CD4-positive, alpha-beta T cell (primary cell): ENCODE results near the gene SPNS3. TPM values are rescaled to one million over a fixed set of nuclear protein-coding genes. Genes with fewer than 3 reads are reported as not detected.

ENCODE experiments used
- ATAC-seq: fragments of 200-7000 bp; cut with Tn5 transposase; one replicate; pipeline ENCODE4 v1.10.0; 2022; ENCODE audit warnings: mild to moderate bottlenecking; ENCODE audit not compliant: poor library complexity
- CTCF ChIA-PET: fragments of 350-600 bp; sonication (Branson Sonifier 250); formaldehyde crosslinking; loops from one replicate; lab custom pipeline; 2021; ENCODE audit warnings: antibody characterized with exemption, inconsistent platforms; lab: Charles Lee
- POLR2A ChIA-PET: fragments of 350-600 bp; sonication (Branson Sonifier 250); formaldehyde crosslinking; loops from one replicate; lab custom pipeline; 2021; ENCODE audit warnings: antibody characterized with exemption, inconsistent platforms; lab: Charles Lee
- DNase-seq, 14 experiments: peaks; one replicate each; pipeline ENCODE4 v3.0.0-alpha.2; 2013 to 2020; ENCODE audit warnings: mixed read lengths in 2 of 14
- H3K27ac ChIP-seq, 2 donors: one replicate each; pipeline versions ENCODE4 v1.5.1 to v1.7.0; 2013; ENCODE audit warnings: low read length in 2 of 2, low read depth in 1 of 2, mild to moderate bottlenecking in 1 of 2
- H3K27me3 ChIP-seq, 2 experiments: 1 replicate in 1 of 2; 2 replicates in 1 of 2; pipeline versions ENCODE4 v1.6.1 to v1.7.0; 2013; ENCODE audit warnings: low read length in 2 of 2, control low read depth in 1 of 2, mild to moderate bottlenecking in 1 of 2, moderate library complexity in 1 of 2; ENCODE audit not compliant: insufficient read depth in 2 of 2, control insufficient read depth in 1 of 2
- H3K36me3 ChIP-seq: one replicate; pipeline ENCODE4 v1.6.1; 2013; ENCODE audit warnings: low read length, control low read depth; ENCODE audit not compliant: insufficient read depth
- H3K4me1 ChIP-seq: one replicate; pipeline ENCODE4 v1.6.1; 2013; ENCODE audit warnings: low read length, control low read depth; ENCODE audit not compliant: insufficient read depth
- H3K4me3 ChIP-seq: one replicate; pipeline ENCODE4 v1.5.1; 2013; ENCODE audit warnings: mild to moderate bottlenecking, low read length, moderate library complexity
- H3K9me3 ChIP-seq, 2 experiments: 1 replicate in 1 of 2; 2 replicates in 1 of 2; pipeline versions ENCODE4 v1.6.1 to v1.7.0; 2013; ENCODE audit warnings: low read length in 2 of 2, mild to moderate bottlenecking in 2 of 2, control low read depth in 1 of 2, moderate library complexity in 1 of 2; ENCODE audit not compliant: control insufficient read depth in 1 of 2, insufficient read depth in 1 of 2
- H3K27ac Mint-ChIP-seq: one replicate; pipeline ENCODE4 v1.8.0; 2020; ENCODE audit warnings: mixed read lengths
- H3K27me3 Mint-ChIP-seq: one replicate; pipeline ENCODE4 v1.8.0; 2021; ENCODE audit warnings: mixed read lengths
- H3K36me3 Mint-ChIP-seq: one replicate; pipeline ENCODE4 v1.8.0; 2021; ENCODE audit warnings: low read depth, mixed read lengths
- H3K4me1 Mint-ChIP-seq: one replicate; pipeline ENCODE4 v1.8.0; 2021; ENCODE audit warnings: low read depth, mixed read lengths
- H3K4me3 Mint-ChIP-seq: one replicate; pipeline ENCODE4 v1.8.0; 2020; ENCODE audit warnings: mild to moderate bottlenecking, mixed read lengths
- H3K9me3 Mint-ChIP-seq: one replicate; pipeline ENCODE4 v1.8.0; 2020; ENCODE audit warnings: mixed read lengths
- CTCF ChIP-seq: fragments of 200-600 bp; IDR thresholded peaks from one replicate; pipeline ENCODE4 v1.8.0; 2022; ENCODE audit warnings: antibody characterized with exemption, mild to moderate bottlenecking
- intact Hi-C, 2 experiments: fragments of 100-400 bp; cut with DNase I in 1 of 2; cut with micrococcal nuclease in 1 of 2; formaldehyde crosslinking; loops; one replicate each; pipeline versions ENCODE4 v1.15.1 to v1.9.0; 2023 to 2025; cut with DNase I, micrococcal nuclease
- total RNA-seq, 174 experiments: library from RNA in 2 of 174; stranded (reverse) in 2 of 174; gene quantifications; one replicate each; pipeline ENCODE4 v1.2.3 and lab custom pipeline; 2021 to 2026

Gene SPNS3
- total RNA-seq, 2 experiments from 2014 or later = 2.3 to 2.5 TPM

GRCh38 chr17:4536259-4536741 is 102.6 kb downstream of the SPNS3 start:
- no peak for DNase-seq
- H3K27me3 Mint-ChIP-seq = peaks cover 6% of the 10 kb centered on the region
- no peak overlapping the region for H3K27ac Mint-ChIP-seq
- Histone ChIP-seq H3K4me1 (peaks cover 7% of the 10 kb centered on the region), H3K4me3 (no peak overlapping the region), H3K27me3 (no peaks in the 10 kb centered on the region), H3K36me3 (peaks cover 24% of the 10 kb centered on the region), H3K9me3 (no peaks in the 10 kb centered on the region), H3K27ac (no peak overlapping the region)
- no peaks in the 10 kb centered on the region for H3K9me3 Mint-ChIP-seq
- ChIA-PET POLR2A (no interaction called here), CTCF (no interaction called here)
- intact Hi-C loops = no loop called here
- ATAC-seq = no peak
- no peak for TF ChIP-seq CTCF
- peaks cover 5% of the 10 kb centered on the region for H3K4me1 Mint-ChIP-seq
- no peak overlapping the region for H3K4me3 Mint-ChIP-seq
- peaks cover 22% of the 10 kb centered on the region for H3K36me3 Mint-ChIP-seq

- Mint-ChIP-seq H3K36me3 (peaks cover 25% of the 10 kb centered on the region), H3K4me3 (no peak overlapping the region), H3K27ac (no peak overlapping the region), H3K4me1 (peaks cover 5% of the 10 kb centered on the region), H3K27me3 (peaks cover 4% of the 10 kb centered on the region), H3K9me3 (no peaks in the 10 kb centered on the region)
- Histone ChIP-seq H3K4me3 (no peak overlapping the region), H3K9me3 (no peaks in the 10 kb centered on the region), H3K27me3 (no peaks in the 10 kb centered on the region), H3K36me3 (peaks cover 30% of the 10 kb centered on the region), H3K27ac (no peak overlapping the region), H3K4me1 (peaks cover 7% of the 10 kb centered on the region)
- TF ChIP-seq CTCF = no peak
- ChIA-PET POLR2A (interaction anchor here (0.8 kb wide), 1 partner anchor 18 kb away, joined by 3 read pairs; the partner anchor contains the start of gene MYBBP1A), CTCF (no interaction called here)
- ATAC-seq (no peak), DNase-seq (no peak)
- intact Hi-C loops = no loop called here
Measured at GRCh38 chr17:4536742-4537411, 103.1 kb downstream of the SPNS3 start.

Other genes with a start within 250 kb of the SPNS3 start
- gene ANKFY1, start 170.0 kb upstream of the SPNS3 start, total RNA-seq = 10 to 100 TPM; 31.8 to 39.1 TPM
- gene UBE2G1, start 67.3 kb upstream of the SPNS3 start, total RNA-seq = 10 to 100 TPM; 58.5 to 58.8 TPM
- under 1 TPM; 0.33 to 0.53 TPM for gene SPNS2, start 64.9 kb downstream of the SPNS3 start, total RNA-seq
- 10 to 100 TPM; 58.0 to 58.2 TPM for gene MYBBP1A, start 121.4 kb downstream of the SPNS3 start, total RNA-seq
- not detected for gene GGT6, start 126.6 kb downstream of the SPNS3 start, total RNA-seq
- gene SMTNL2, start 150.6 kb downstream of the SPNS3 start, total RNA-seq = not detected
- under 1 TPM in 1 of 2 experiments, not detected in 1; 0.36 TPM for gene ALOX15, start 207.7 kb downstream of the SPNS3 start, total RNA-seq